Thyroid gland (tissue), 4 donors: ENCODE data around the gene ATXN7L1. TPM values are rescaled to one million over a fixed set of nuclear protein-coding genes. Genes with fewer than 3 reads are reported as not detected.

Experiments used
- DNase-seq, 2 donors: peaks; one replicate each; pipeline ENCODE4 v3.0.0-alpha.2; 2019
- H3K27ac ChIP-seq, 3 donors: fragments of 200-600 bp; sonication (generic); 1 replicate in 2 of 3; 2 replicates in 1 of 3; pipeline ENCODE4 v1.5.1; 2016 to 2019; ENCODE audit warnings: mild to moderate bottlenecking in 1 of 3, moderate library complexity in 1 of 3
- H3K27me3 ChIP-seq: fragments of 200-600 bp; sonication (generic); one replicate; pipeline ENCODE4 v1.5.1; 2019
- H3K36me3 ChIP-seq, 2 donors: fragments of 200-600 bp; sonication (generic); one replicate each; pipeline ENCODE4 v1.5.1; 2016 to 2019
- H3K4me1 ChIP-seq, 2 donors: fragments of 200-600 bp; sonication (generic); one replicate each; pipeline ENCODE4 v1.5.1; 2017 to 2019
- H3K4me3 ChIP-seq, 3 donors: fragments of 200-600 bp; sonication (generic); replicated peaks in 1 of 3; 1 replicate in 2 of 3; 2 replicates in 1 of 3; pipeline ENCODE4 v1.5.1; 2016; ENCODE audit warnings: mild to moderate bottlenecking in 1 of 3
- H3K9me3 ChIP-seq: fragments of 200-600 bp; sonication (generic); one replicate; pipeline ENCODE4 v1.5.1; 2017
- CTCF ChIP-seq, 6 experiments: fragments of 200-600 bp in 3 of 6; fragments of 450-650 bp in 3 of 6; sonication (generic) in 3 of 6; IDR thresholded peaks; one replicate each; pipeline ENCODE4 v1.5.1; 2016 to 2019; ENCODE audit warnings: antibody characterized with exemption in 6 of 6, mild to moderate bottlenecking in 2 of 6, inconsistent platforms in 1 of 6, moderate library complexity in 1 of 6
- POLR2A ChIP-seq, 2 donors: fragments of 450-650 bp; IDR thresholded peaks; one replicate each; pipeline ENCODE4 v1.6.1; 2017; ENCODE audit warnings: antibody characterized with exemption in 2 of 2, mild to moderate bottlenecking in 2 of 2, moderate library complexity in 1 of 2
- WGBS, 2 donors: methylation state at CpG; one replicate each; pipeline ENCODE4 v1.1.5; 2017; 5-methylcytosine and 5-hydroxymethylcytosine counted together
- intact Hi-C: fragments of 100-400 bp; cut with DNase I; formaldehyde crosslinking; loops from one replicate; pipeline ENCODE4 v1.15.1; 2023
- total RNA-seq, 4 donors: library from RNA; depleted of rRNA; stranded (reverse); fragments of >200 nt; gene quantifications; one replicate each; pipeline ENCODE4 v1.2.3, GENCODE V29; 2016

Gene ATXN7L1
- total RNA-seq, 4 donors from 2014 or later: 21.8 to 24.4 (median 22.8) TPM

- Histone ChIP-seq H3K36me3 (peaks cover 0 to 4% of the 10 kb centered on the region in 2 donors), H3K27me3 (no peaks in the 10 kb centered on the region), H3K27ac (peak overlapping the region in 1 of 3 donors; percentile 50), H3K4me1 (peaks cover 16 to 23% of the 10 kb centered on the region in 2 donors), H3K4me3 (no peak overlapping the region), H3K9me3 (no peaks in the 10 kb centered on the region)
- TF ChIP-seq CTCF (IDR thresholded peaks at IDR 0.05) (no peak), POLR2A (IDR thresholded peaks at IDR 0.05) (no peak)
- intact Hi-C loops: no loop called here
- DNase-seq: peak in 1 of 2 donors; percentile 35
- 82 to 91% methylated on average over 15 to 16 of the region's 16 CpGs for WGBS, 2 donors
Measured at GRCh38 chr7:105640956-105641810, 235.2 kb downstream of the ATXN7L1 start.

GRCh38 chr7:105639667-105640493 lies 236.5 kb downstream of the ATXN7L1 start:
- 51 to 57% methylated on average over 19 of the region's 19 CpGs for WGBS, 2 donors
- no peak overlapping the region for H3K4me3 ChIP-seq
- TF ChIP-seq POLR2A (IDR thresholded peaks at IDR 0.05) (no peak), CTCF (IDR thresholded peaks at IDR 0.05) (no peak)

GRCh38 chr7:105638902-105639495 lies 237.4 kb downstream of the ATXN7L1 start:
- H3K36me3 ChIP-seq: peaks cover 6 to 8% of the 10 kb centered on the region in 2 donors

More at GRCh38 chr7:105639667-105640493, 236.5 kb downstream of the ATXN7L1 start:
- Histone ChIP-seq H3K9me3 (no peaks in the 10 kb centered on the region), H3K27me3 (no peaks in the 10 kb centered on the region), H3K4me1 (peaks cover 16 to 23% of the 10 kb centered on the region in 2 donors), H3K36me3 (peaks cover 6 to 8% of the 10 kb centered on the region in 2 donors), H3K27ac (peak overlapping the region; percentile 50 to 71 (median 59))
- intact Hi-C loops: no loop called here
- DNase-seq: peak; percentile 43

GRCh38 chr7:105638334-105638733 lies 238.1 kb downstream of the ATXN7L1 start:
- 84 to 91% methylated on average over 8 of the region's 8 CpGs for WGBS, 2 donors
- H3K36me3 ChIP-seq: peaks cover 6 to 8% of the 10 kb centered on the region in 2 donors
- TF ChIP-seq POLR2A (IDR thresholded peaks at IDR 0.05): no peak
- TF ChIP-seq CTCF (IDR thresholded peaks at IDR 0.05): no peak

More at GRCh38 chr7:105638902-105639495, 237.4 kb downstream of the ATXN7L1 start:
- no peak overlapping the region for H3K4me3 ChIP-seq
- TF ChIP-seq CTCF (IDR thresholded peaks at IDR 0.05) (no peak), POLR2A (IDR thresholded peaks at IDR 0.05) (no peak)
- H3K27me3 ChIP-seq: no peaks in the 10 kb centered on the region
- peak in 1 of 2 donors; percentile 33 for DNase-seq
- H3K27ac ChIP-seq: peak overlapping the region; percentile 50 to 71 (median 59)
- H3K9me3 ChIP-seq: no peaks in the 10 kb centered on the region
- intact Hi-C loops: no loop called here
- peaks cover 16 to 23% of the 10 kb centered on the region in 2 donors for H3K4me1 ChIP-seq
- WGBS, 2 donors: 47 to 54% methylated on average over 24 of the region's 24 CpGs

More at GRCh38 chr7:105638334-105638733, 238.1 kb downstream of the ATXN7L1 start:
- peaks cover 16 to 23% of the 10 kb centered on the region in 2 donors for H3K4me1 ChIP-seq
- H3K9me3 ChIP-seq: no peaks in the 10 kb centered on the region
- no peak overlapping the region for H3K4me3 ChIP-seq
- no peak for DNase-seq
- H3K27me3 ChIP-seq: no peaks in the 10 kb centered on the region
- intact Hi-C loops: no loop called here
- peak overlapping the region in 2 of 3 donors; percentile 50 to 71 for H3K27ac ChIP-seq
